K562 (cell line): Measurements from ENCODE around the gene IFT122. TPM values are rescaled to one million over a fixed set of nuclear protein-coding genes. Genes with fewer than 3 reads are reported as not detected.

Source experiments
- ATAC-seq: fragments of 200-7000 bp; cut with Tn5 transposase; 3 replicates; pipeline ENCODE4 v1.9.1; 2020; ENCODE audit warnings: moderate library complexity
- BruUV-seq: library from RNA; stranded (reverse); fragments of 400-500 nt; replicated peaks from 2 replicates; lab custom pipeline; 2021; lab: Mats Ljungman, UMichigan
- CTCF ChIA-PET: fragments of 300-600 bp; formaldehyde crosslinking; extraction: SDS; loops from one replicate; lab custom pipeline; 2021; ENCODE audit warnings: low intra/inter-chr PET ratio; lab: Yijun Ruan, JAX
- POLR2A ChIA-PET: fragments of 300-600, 350-650 bp; sonication (Branson Sonifier 250); formaldehyde crosslinking; extraction: SDS; loops from one replicate; lab custom pipeline; 2021; ENCODE audit warnings: antibody characterized with exemption, inconsistent platforms; lab: Yijun Ruan, JAX
- DNase-seq, 4 experiments: peaks; one replicate each; pipeline versions ENCODE4 v3.0.0 to v3.0.0-alpha.2; 2011 to 2018; ENCODE audit warnings: low spot score in 3 of 4, mixed read lengths in 3 of 4; ENCODE audit errors: extremely low read depth in 1 of 4
- FAIRE-seq: peaks from 2 replicates; lab custom pipeline; 2011; peaks lifted over from hg19 to GRCh38; lab: Jason Lieb, UNC
- H2AFZ ChIP-seq: 2 replicates; pipeline ENCODE4 v1.6.0; 2011; ENCODE audit warnings: low read depth, low read length, control low read depth, inconsistent platforms
- H3K27ac ChIP-seq: fragments of 200-600 bp; 3 replicates; pipeline ENCODE4 v1.8.0; 2011; ENCODE audit warnings: low read depth, mild to moderate bottlenecking, control low read depth, inconsistent platforms, low read length, moderate library complexity, mixed read lengths; ENCODE audit errors: extremely low read depth
- H3K27me3 ChIP-seq, 2 experiments: fragments of 300-600 bp in 1 of 2; 2 replicates in 1 of 2; 3 replicates in 1 of 2; pipeline versions ENCODE4 v1.6.0 to v1.8.0; 2011; ENCODE audit warnings: inconsistent platforms in 2 of 2, low read length in 2 of 2, mild to moderate bottlenecking in 1 of 2, mixed read lengths in 1 of 2, moderate library complexity in 1 of 2; ENCODE audit not compliant: control insufficient read depth in 2 of 2, insufficient read depth in 2 of 2
- H3K36me3 ChIP-seq: fragments of 300-600 bp; 3 replicates; pipeline ENCODE4 v1.8.0; 2011; ENCODE audit warnings: mild to moderate bottlenecking, low read length, inconsistent platforms; ENCODE audit not compliant: control insufficient read depth, insufficient read depth
- H3K4me1 ChIP-seq, 2 experiments: fragments of 200-600 bp in 1 of 2; replicated peaks in 1 of 2; 2 replicates in 1 of 2; 3 replicates in 1 of 2; pipeline versions ENCODE4 v1.5.1 to v1.8.0; 2011; ENCODE audit warnings: inconsistent platforms in 2 of 2, low read length in 2 of 2, mild to moderate bottlenecking in 1 of 2, mixed read lengths in 1 of 2, moderate library complexity in 1 of 2; ENCODE audit not compliant: control insufficient read depth in 2 of 2, insufficient read depth in 2 of 2
- H3K4me2 ChIP-seq: 2 replicates; pipeline ENCODE4 v1.6.1; 2011; ENCODE audit warnings: low read length, control low read depth, inconsistent platforms, mixed read lengths; ENCODE audit not compliant: insufficient read depth
- H3K4me3 ChIP-seq: fragments of 200-600 bp; sonication (generic), shearing (Covaris generic); 2 replicates; pipeline ENCODE4 v1.5.1; 2016; ENCODE audit warnings: control low read depth, inconsistent platforms
- H3K79me2 ChIP-seq: fragments of 200-600 bp; 3 replicates; pipeline ENCODE4 v1.8.0; 2011; ENCODE audit warnings: low read length, inconsistent platforms; ENCODE audit not compliant: control insufficient read depth, insufficient read depth
- H3K9ac ChIP-seq, 2 experiments: 2 replicates each; pipeline versions ENCODE4 v1.6.0 to v1.6.1; 2011; ENCODE audit warnings: low read depth in 2 of 2, low read length in 2 of 2, control low read depth in 1 of 2, inconsistent platforms in 1 of 2, mild to moderate bottlenecking in 1 of 2, mixed read lengths in 1 of 2; ENCODE audit not compliant: insufficient read depth in 1 of 2
- H3K9me1 ChIP-seq: one replicate; pipeline ENCODE4 v1.6.0; 2011; ENCODE audit warnings: inconsistent platforms, mild to moderate bottlenecking, low read length, moderate library complexity; ENCODE audit not compliant: control insufficient read depth, insufficient read depth
- H3K9me3 ChIP-seq: replicated peaks from 2 replicates; pipeline ENCODE4 v1.5.1; 2011; ENCODE audit warnings: low read depth, low read length, inconsistent platforms; ENCODE audit not compliant: control insufficient read depth, insufficient read depth
- H4K20me1 ChIP-seq: replicated peaks from 2 replicates; pipeline ENCODE4 v1.6.1; 2011; ENCODE audit warnings: low read length, inconsistent platforms, mixed read lengths; ENCODE audit not compliant: control insufficient read depth, insufficient read depth
- CBX2 ChIP-seq: fragments of 200-600 bp; sonication (generic); IDR thresholded peaks from one replicate; pipeline ENCODE4 v1.6.1; 2012; ENCODE audit warnings: mild to moderate bottlenecking, low read length, inconsistent platforms; ENCODE audit not compliant: insufficient read depth, poor library complexity, severe bottlenecking
- HEY1 ChIP-seq: fragments of 250-450 bp; sonication (Bioruptor Pico); IDR thresholded peaks from 2 replicates; pipeline ENCODE4 v1.5.0; 2020; ENCODE audit warnings: mild to moderate bottlenecking, moderate library complexity, borderline replicate concordance
- KLF1 ChIP-seq: fragments of 450-650 bp; IDR thresholded peaks from 2 replicates; pipeline ENCODE4 v1.6.1; 2016; ENCODE audit warnings: missing genetic modification characterization, missing compliant biosample characterization
- KLF10 ChIP-seq: fragments of 250-450 bp; sonication (Bioruptor Pico); IDR thresholded peaks from 2 replicates; pipeline ENCODE4 v1.6.1; 2021; ENCODE audit warnings: matching md5 sums
- PHB2 ChIP-seq: fragments of 450-650 bp; IDR thresholded peaks from 2 replicates; pipeline ENCODE4 v1.6.1; 2017; ENCODE audit warnings: low read depth
- ZEB2 ChIP-seq: fragments of 450-650 bp; IDR thresholded peaks from 2 replicates; pipeline ENCODE4 v1.6.1; 2016
- WGBS: fragments of 100-300 bp; shearing (Covaris generic); methylation state at CpG from one replicate; pipeline ENCODE4 v1.1.6; 2016; ENCODE audit warnings: low coverage, mixed read lengths; ENCODE audit not compliant: insufficient coverage; ENCODE audit errors: missing lambda C conversion rate; 5-methylcytosine and 5-hydroxymethylcytosine counted together
- in situ Hi-C: fragments of 300-500 bp; cut with MboI; formaldehyde crosslinking; loops from 4 replicates; pipeline ENCODE4 v1.15.0; 2018; ENCODE audit warnings: inconsistent platforms, mixed read lengths
- intact Hi-C: fragments of 100-400 bp; cut with micrococcal nuclease; formaldehyde crosslinking; loops from 2 replicates; pipeline ENCODE4 v1.14.2; 2022
- polyA plus RNA-seq, 8 experiments: library from polyadenylated mRNA; depleted of rRNA in 4 of 8; stranded (reverse) in 5 of 8; unstranded in 3 of 8; fragments of >200 nt; fragmentation: Nextera tagmentation in 2 of 8; fragmentation: Illumina TruSeq in 1 of 8; extraction: Ambion mirVana in 2 of 8; extraction: Trizol in 1 of 8; gene quantifications; 2 replicates each; pipeline versions ENCODE4 v1.2.1 to v1.2.3, GENCODE V29; 2011 to 2014; ENCODE audit warnings: inconsistent platforms in 1 of 8, missing spikeins in 1 of 8
- total RNA-seq, 7 experiments: library from RNA; depleted of rRNA in 6 of 7; stranded (reverse); fragments of >200 nt in 6 of 7; fragmentation: Illumina TruSeq in 2 of 7; extraction: Trizol in 2 of 7; gene quantifications; 2 replicates each; pipeline versions ENCODE4 v1.2.1 to v1.2.3, GENCODE V29; 2011 to 2021; ENCODE audit warnings: low replicate concordance in 1 of 7
- TF ChIP-seq, protein P1 (sequence below): fragments of 250-450 bp; sonication (Bioruptor Pico); IDR thresholded peaks from 2 replicates; pipeline ENCODE4 v1.5.0; 2020; ENCODE audit warnings: mild to moderate bottlenecking, borderline replicate concordance
- TF ChIP-seq, protein P2 (sequence below): sonication (generic); formaldehyde crosslinking; IDR thresholded peaks from 2 replicates; pipeline ENCODE4 v1.8.0; 2023; ENCODE audit warnings: missing genetic modification reagents, mild to moderate bottlenecking, borderline replicate concordance

IFT122 gene
- total and polyA plus RNA-seq, 9 of the 15 experiments (the other 6 are each of a cell fraction or from before 2014, with no cell fraction given): 2.4 to 11.5 (median 7.7) TPM

- Histone ChIP-seq H2AFZ (no peak overlapping the region), H3K9me3 (no peaks in the 10 kb centered on the region), H3K27ac (no peak overlapping the region), H3K9me1 (no peaks in the 10 kb centered on the region)
- no peak for ATAC-seq
- WGBS: 3% methylated on average over 4 of the region's 4 CpGs
- FAIRE-seq: no peak
- no peak for DNase-seq
- TF ChIP-seq, protein P1, sequence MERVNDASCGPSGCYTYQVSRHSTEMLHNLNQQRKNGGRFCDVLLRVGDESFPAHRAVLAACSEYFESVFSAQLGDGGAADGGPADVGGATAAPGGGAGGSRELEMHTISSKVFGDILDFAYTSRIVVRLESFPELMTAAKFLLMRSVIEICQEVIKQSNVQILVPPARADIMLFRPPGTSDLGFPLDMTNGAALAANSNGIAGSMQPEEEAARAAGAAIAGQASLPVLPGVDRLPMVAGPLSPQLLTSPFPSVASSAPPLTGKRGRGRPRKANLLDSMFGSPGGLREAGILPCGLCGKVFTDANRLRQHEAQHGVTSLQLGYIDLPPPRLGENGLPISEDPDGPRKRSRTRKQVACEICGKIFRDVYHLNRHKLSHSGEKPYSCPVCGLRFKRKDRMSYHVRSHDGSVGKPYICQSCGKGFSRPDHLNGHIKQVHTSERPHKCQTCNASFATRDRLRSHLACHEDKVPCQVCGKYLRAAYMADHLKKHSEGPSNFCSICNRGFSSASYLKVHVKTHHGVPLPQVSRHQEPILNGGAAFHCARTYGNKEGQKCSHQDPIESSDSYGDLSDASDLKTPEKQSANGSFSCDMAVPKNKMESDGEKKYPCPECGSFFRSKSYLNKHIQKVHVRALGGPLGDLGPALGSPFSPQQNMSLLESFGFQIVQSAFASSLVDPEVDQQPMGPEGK (CRISPR knock-in tag): no peak
- no peak for TF ChIP-seq PHB2
- TF ChIP-seq KLF10 (CRISPR knock-in tag): no peak
- TF ChIP-seq KLF1 (tag): no peak
- no peak for TF ChIP-seq HEY1 (CRISPR knock-in tag)
- no peak for TF ChIP-seq ZEB2
- TF ChIP-seq, protein P2, sequence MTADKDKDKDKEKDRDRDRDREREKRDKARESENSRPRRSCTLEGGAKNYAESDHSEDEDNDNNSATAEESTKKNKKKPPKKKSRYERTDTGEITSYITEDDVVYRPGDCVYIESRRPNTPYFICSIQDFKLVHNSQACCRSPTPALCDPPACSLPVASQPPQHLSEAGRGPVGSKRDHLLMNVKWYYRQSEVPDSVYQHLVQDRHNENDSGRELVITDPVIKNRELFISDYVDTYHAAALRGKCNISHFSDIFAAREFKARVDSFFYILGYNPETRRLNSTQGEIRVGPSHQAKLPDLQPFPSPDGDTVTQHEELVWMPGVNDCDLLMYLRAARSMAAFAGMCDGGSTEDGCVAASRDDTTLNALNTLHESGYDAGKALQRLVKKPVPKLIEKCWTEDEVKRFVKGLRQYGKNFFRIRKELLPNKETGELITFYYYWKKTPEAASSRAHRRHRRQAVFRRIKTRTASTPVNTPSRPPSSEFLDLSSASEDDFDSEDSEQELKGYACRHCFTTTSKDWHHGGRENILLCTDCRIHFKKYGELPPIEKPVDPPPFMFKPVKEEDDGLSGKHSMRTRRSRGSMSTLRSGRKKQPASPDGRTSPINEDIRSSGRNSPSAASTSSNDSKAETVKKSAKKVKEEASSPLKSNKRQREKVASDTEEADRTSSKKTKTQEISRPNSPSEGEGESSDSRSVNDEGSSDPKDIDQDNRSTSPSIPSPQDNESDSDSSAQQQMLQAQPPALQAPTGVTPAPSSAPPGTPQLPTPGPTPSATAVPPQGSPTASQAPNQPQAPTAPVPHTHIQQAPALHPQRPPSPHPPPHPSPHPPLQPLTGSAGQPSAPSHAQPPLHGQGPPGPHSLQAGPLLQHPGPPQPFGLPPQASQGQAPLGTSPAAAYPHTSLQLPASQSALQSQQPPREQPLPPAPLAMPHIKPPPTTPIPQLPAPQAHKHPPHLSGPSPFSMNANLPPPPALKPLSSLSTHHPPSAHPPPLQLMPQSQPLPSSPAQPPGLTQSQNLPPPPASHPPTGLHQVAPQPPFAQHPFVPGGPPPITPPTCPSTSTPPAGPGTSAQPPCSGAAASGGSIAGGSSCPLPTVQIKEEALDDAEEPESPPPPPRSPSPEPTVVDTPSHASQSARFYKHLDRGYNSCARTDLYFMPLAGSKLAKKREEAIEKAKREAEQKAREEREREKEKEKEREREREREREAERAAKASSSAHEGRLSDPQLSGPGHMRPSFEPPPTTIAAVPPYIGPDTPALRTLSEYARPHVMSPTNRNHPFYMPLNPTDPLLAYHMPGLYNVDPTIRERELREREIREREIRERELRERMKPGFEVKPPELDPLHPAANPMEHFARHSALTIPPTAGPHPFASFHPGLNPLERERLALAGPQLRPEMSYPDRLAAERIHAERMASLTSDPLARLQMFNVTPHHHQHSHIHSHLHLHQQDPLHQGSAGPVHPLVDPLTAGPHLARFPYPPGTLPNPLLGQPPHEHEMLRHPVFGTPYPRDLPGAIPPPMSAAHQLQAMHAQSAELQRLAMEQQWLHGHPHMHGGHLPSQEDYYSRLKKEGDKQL (CRISPR knock-in tag): no peak
- no peak for TF ChIP-seq CBX2
- TF ChIP-seq, all 486 proteins: peak for 0
- Histone ChIP-seq H3K27me3 (peaks cover 0 to 23% of the 10 kb centered on the region in 2 experiments; a peak in 2 of 5 replicates), H4K20me1 (no peaks in the 10 kb centered on the region), H3K4me1 (no peaks in the 10 kb centered on the region), H3K9ac (no peak overlapping the region), H3K4me2 (no peak overlapping the region), H3K4me3 (no peak overlapping the region), H3K79me2 (no peaks in the 10 kb centered on the region), H3K36me3 (no peaks in the 10 kb centered on the region)
- intact Hi-C loops: no loop called here
- ChIA-PET CTCF (no interaction called here), POLR2A (no interaction called here)
- BruUV-seq: no TSS peak
- in situ Hi-C loops: no loop called here
Measured at GRCh38 chr3:129520960-129521359, 80.9 kb downstream of the IFT122 start.
